ENCODE results near the gene ATRNL1.

Gene ATRNL1

DNA sequence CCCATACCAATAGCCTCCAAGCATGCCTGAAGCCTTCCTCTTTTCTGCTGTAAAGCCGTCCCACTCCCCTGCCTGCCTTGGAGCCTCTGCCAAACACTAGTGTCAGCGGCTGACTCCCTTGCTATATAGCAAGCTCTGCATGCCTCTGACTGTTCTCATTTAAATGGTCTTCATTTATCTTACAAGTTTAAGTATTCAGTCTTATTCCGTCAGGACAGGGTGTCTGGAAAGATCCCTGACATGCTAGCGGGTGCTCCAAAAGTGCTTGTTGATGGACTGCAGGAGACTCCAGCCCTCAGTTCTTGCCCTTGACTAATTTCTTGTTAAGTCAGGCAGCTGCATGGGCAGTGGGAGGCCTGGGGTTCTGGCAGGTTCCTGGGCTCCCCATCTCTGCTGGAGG, 881.2 kb downstream of the ATRNL1 start:
- H3K36me3 ChIP-seq (ENCODE audit: control insufficient read depth in 4 of 4, insufficient read depth in 4 of 4, low read length in 3 of 4), result no peaks in the 10 kb centered on the region
- CTCF ChIA-PET, result no interaction called here
- no peak overlapping the region for H3K27ac ChIP-seq (ENCODE audit: insufficient read depth in 1 of 2, low read depth in 1 of 2, low read length in 2 of 2, poor library complexity in 1 of 2, severe bottlenecking in 2 of 2)
- no peak for DNase-seq
- peaks cover 0 to 3% (median 0%) of the 10 kb centered on the region in 5 experiments for H3K9me3 ChIP-seq (ENCODE audit: control extremely low read depth in 1 of 5, control insufficient read depth in 4 of 5, insufficient read depth in 2 of 5, low read depth in 1 of 5, low read length in 4 of 5)
- no peak overlapping the region for H3K4me3 ChIP-seq (ENCODE audit: control insufficient read depth in 1 of 7, extremely low read depth in 1 of 7, insufficient read depth in 4 of 7, low read depth in 2 of 7, low read length in 6 of 7)
- POLR2A ChIA-PET, result no interaction called here
- WGBS (ENCODE audit: insufficient coverage), result 81% methylated on average over 4 of the region's 4 CpGs
- peaks cover 0 to 5% (median 4%) of the 10 kb centered on the region in 5 experiments for H3K27me3 ChIP-seq (replicated peaks in 2 of 5; ENCODE audit: control insufficient read depth in 4 of 5, insufficient read depth in 5 of 5, low read length in 4 of 5)
- no peaks in the 10 kb centered on the region for H3K4me1 ChIP-seq (ENCODE audit: control extremely low read depth in 1 of 4, control insufficient read depth in 4 of 4, insufficient read depth in 4 of 4, low read length in 3 of 4)

DNA sequence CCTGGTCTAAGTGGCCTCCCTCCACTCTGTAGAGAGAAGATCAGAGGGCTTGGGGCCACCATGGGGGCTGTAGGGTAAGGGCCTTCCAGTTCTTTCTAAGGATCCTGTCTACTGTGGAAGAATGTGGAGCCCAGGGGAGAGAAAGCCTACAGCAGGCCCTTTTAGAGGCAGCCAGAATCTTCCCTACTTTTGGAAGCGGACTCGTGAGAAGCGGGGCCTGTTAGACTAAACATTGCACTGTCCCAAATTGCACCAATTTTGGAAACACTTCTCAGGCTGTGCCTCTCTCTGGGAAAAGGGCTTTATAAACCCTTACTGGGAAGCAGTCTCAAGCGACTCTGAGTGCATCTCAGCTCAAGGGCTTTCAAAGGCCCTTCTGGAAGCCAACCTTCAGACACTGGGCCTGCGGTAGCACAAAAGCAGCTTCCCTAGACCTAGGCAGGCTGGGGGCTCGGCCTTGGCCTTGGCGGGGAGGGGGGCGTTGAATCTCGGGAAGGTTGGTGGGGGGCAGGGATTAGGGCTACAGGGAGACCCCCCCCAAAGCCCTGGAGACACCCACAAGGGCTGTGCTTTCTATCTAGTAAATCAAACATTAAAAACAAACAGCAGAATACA, 881.8 kb downstream of the ATRNL1 start:
- 100% methylated on average over 4 of the region's 9 CpGs for WGBS (ENCODE audit: insufficient coverage)
- H3K9me3 ChIP-seq (ENCODE audit: control extremely low read depth in 1 of 5, control insufficient read depth in 4 of 5, insufficient read depth in 2 of 5, low read depth in 1 of 5, low read length in 4 of 5), result peaks cover 0 to 3% (median 0%) of the 10 kb centered on the region in 5 experiments
- POLR2A ChIA-PET, result no interaction called here
- CTCF ChIA-PET, result no interaction called here
- H3K27ac ChIP-seq (ENCODE audit: insufficient read depth in 1 of 2, low read depth in 1 of 2, low read length in 2 of 2, poor library complexity in 1 of 2, severe bottlenecking in 2 of 2), result no peak overlapping the region
- peaks cover 0 to 5% (median 0%) of the 10 kb centered on the region in 5 experiments for H3K27me3 ChIP-seq (replicated peaks in 2 of 5; ENCODE audit: control insufficient read depth in 4 of 5, insufficient read depth in 5 of 5, low read length in 4 of 5)
- H3K4me1 ChIP-seq (ENCODE audit: control extremely low read depth in 1 of 4, control insufficient read depth in 4 of 4, insufficient read depth in 4 of 4, low read length in 3 of 4), result no peaks in the 10 kb centered on the region
- no peak overlapping the region for H3K4me3 ChIP-seq (ENCODE audit: control insufficient read depth in 1 of 7, extremely low read depth in 1 of 7, insufficient read depth in 4 of 7, low read depth in 2 of 7, low read length in 6 of 7)
- no peak for DNase-seq
- H3K36me3 ChIP-seq (ENCODE audit: control insufficient read depth in 4 of 4, insufficient read depth in 4 of 4, low read length in 3 of 4), result no peaks in the 10 kb centered on the region

DNA sequence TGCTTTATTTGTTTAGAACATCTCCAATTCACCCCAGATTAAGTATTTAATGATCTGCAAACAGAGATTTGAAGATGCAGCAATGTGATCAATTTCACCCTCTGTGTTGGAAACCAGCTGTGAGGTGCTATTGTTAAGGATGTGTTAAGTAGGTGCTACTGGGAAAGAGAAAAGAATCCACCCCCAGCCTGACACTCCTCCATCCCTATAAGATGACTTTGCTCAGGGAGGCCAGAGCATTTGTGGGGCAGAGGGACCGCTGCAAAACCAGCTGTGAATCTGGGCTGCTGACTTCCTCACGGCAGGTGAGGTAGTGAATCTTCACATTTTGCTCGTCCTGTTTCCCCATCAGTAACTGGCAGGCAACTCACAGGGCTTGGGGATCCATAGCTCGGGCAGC, 882.3 kb downstream of the ATRNL1 start:
- Histone ChIP-seq H3K36me3 (ENCODE audit: control insufficient read depth in 4 of 4, insufficient read depth in 4 of 4, low read length in 3 of 4) (no peaks in the 10 kb centered on the region), H3K27ac (ENCODE audit: insufficient read depth in 1 of 2, low read depth in 1 of 2, low read length in 2 of 2, poor library complexity in 1 of 2, severe bottlenecking in 2 of 2) (no peak overlapping the region), H3K27me3 (replicated peaks in 2 of 5; ENCODE audit: control insufficient read depth in 4 of 5, insufficient read depth in 5 of 5, low read length in 4 of 5) (peaks cover 0 to 5% (median 0%) of the 10 kb centered on the region in 5 experiments), H3K4me3 (ENCODE audit: control insufficient read depth in 1 of 7, extremely low read depth in 1 of 7, insufficient read depth in 4 of 7, low read depth in 2 of 7, low read length in 6 of 7) (no peak overlapping the region), H3K4me1 (ENCODE audit: control extremely low read depth in 1 of 4, control insufficient read depth in 4 of 4, insufficient read depth in 4 of 4, low read length in 3 of 4) (no peaks in the 10 kb centered on the region), H3K9me3 (ENCODE audit: control extremely low read depth in 1 of 5, control insufficient read depth in 4 of 5, insufficient read depth in 2 of 5, low read depth in 1 of 5, low read length in 4 of 5) (peaks cover 0 to 3% (median 0%) of the 10 kb centered on the region in 5 experiments)
- ChIA-PET POLR2A (no interaction called here), CTCF (no interaction called here)
- WGBS (ENCODE audit: insufficient coverage), result 47% methylated on average over 3 of the region's 4 CpGs
- no peak for DNase-seq

DNA sequence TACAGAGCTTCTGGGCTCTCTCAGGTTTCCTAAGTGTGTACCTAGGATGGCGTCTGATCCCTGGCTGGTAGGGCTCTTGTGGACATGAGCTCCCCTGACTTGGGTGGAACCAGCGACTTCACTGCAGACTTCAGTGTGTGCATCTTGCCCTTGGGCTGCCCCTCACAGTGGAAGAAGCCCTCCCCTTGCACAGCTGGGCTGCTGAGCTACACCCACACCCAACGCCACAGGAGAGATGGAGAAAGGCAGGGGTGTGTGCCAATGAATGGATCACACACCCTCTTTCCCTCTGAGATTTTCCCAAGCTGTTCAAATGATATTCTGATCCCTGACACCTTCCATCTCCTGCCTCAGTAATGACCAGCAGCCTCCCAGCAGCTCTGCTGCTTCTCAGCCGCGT, 883.2 kb downstream of the ATRNL1 start:
- Histone ChIP-seq H3K9me3 (ENCODE audit: control extremely low read depth in 1 of 5, control insufficient read depth in 4 of 5, insufficient read depth in 2 of 5, low read depth in 1 of 5, low read length in 4 of 5) (peaks cover 0 to 3% (median 0%) of the 10 kb centered on the region in 5 experiments), H3K4me1 (ENCODE audit: control extremely low read depth in 1 of 4, control insufficient read depth in 4 of 4, insufficient read depth in 4 of 4, low read length in 3 of 4) (no peaks in the 10 kb centered on the region), H3K36me3 (ENCODE audit: control insufficient read depth in 4 of 4, insufficient read depth in 4 of 4, low read length in 3 of 4) (no peaks in the 10 kb centered on the region), H3K27ac (ENCODE audit: insufficient read depth in 1 of 2, low read depth in 1 of 2, low read length in 2 of 2, poor library complexity in 1 of 2, severe bottlenecking in 2 of 2) (no peak overlapping the region), H3K27me3 (replicated peaks in 2 of 5; ENCODE audit: control insufficient read depth in 4 of 5, insufficient read depth in 5 of 5, low read length in 4 of 5) (peaks cover 0 to 5% (median 0%) of the 10 kb centered on the region in 5 experiments), H3K4me3 (ENCODE audit: control insufficient read depth in 1 of 7, extremely low read depth in 1 of 7, insufficient read depth in 4 of 7, low read depth in 2 of 7, low read length in 6 of 7) (no peak overlapping the region)
- ChIA-PET CTCF (no interaction called here), POLR2A (no interaction called here)
- WGBS (ENCODE audit: insufficient coverage), result 92% methylated on average over 4 of the region's 5 CpGs
- DNase-seq, result no peak

DNA sequence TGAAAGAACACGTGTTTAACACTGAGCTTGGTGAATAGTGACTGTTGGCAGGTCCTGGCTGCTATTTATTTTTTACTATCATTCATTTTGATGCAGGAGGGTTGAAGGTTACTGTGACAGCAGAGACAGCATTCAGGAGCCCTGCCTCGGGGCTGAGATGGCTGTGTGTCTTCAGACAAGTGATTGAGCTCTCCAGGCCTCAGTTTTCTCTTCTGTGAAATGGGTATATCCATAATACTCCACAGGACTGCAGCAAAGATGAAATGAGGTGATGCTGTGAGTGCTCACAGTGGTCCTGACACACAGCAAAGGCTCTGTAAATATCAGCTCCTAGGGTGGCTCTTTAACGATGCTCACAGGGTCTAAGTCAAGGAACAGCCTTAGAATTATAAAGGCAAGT, 884.7 kb downstream of the ATRNL1 start:
- Histone ChIP-seq H3K36me3 (ENCODE audit: control insufficient read depth in 4 of 4, insufficient read depth in 4 of 4, low read length in 3 of 4) (no peaks in the 10 kb centered on the region), H3K27ac (ENCODE audit: insufficient read depth in 1 of 2, low read depth in 1 of 2, low read length in 2 of 2, poor library complexity in 1 of 2, severe bottlenecking in 2 of 2) (no peak overlapping the region), H3K4me3 (ENCODE audit: control insufficient read depth in 1 of 7, extremely low read depth in 1 of 7, insufficient read depth in 4 of 7, low read depth in 2 of 7, low read length in 6 of 7) (no peak overlapping the region), H3K4me1 (ENCODE audit: control extremely low read depth in 1 of 4, control insufficient read depth in 4 of 4, insufficient read depth in 4 of 4, low read length in 3 of 4) (no peaks in the 10 kb centered on the region), H3K9me3 (ENCODE audit: control extremely low read depth in 1 of 5, control insufficient read depth in 4 of 5, insufficient read depth in 2 of 5, low read depth in 1 of 5, low read length in 4 of 5) (peaks cover 0 to 3% (median 0%) of the 10 kb centered on the region in 5 experiments), H3K27me3 (replicated peaks in 2 of 5; ENCODE audit: control insufficient read depth in 4 of 5, insufficient read depth in 5 of 5, low read length in 4 of 5) (peaks cover 0 to 5% (median 0%) of the 10 kb centered on the region in 5 experiments)
- WGBS (ENCODE audit: insufficient coverage), result 63% methylated on average over 2 of the region's 3 CpGs
- ChIA-PET CTCF (no interaction called here), POLR2A (no interaction called here)
- no peak for DNase-seq

DNA sequence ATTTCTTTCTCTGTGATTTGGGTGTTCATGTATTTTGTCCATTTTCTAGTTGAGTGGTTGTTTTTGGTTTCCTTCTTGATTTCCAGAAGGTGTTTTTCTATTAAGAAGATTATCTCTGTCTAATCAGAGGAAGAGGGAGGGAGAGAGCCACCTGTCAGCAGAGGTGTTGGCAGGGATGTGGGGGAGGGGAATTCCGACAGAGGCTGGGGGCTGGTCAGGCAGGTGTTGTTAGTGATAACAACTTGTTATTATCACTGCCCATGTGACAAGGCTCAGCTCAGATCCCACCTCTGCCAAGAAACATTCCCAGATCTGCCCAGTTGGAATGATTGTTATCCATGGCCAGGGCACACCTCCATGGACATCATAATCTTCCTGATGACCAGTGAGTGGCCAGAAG, 886.4 kb downstream of the ATRNL1 start:
- H3K27ac ChIP-seq (ENCODE audit: insufficient read depth in 1 of 2, low read depth in 1 of 2, low read length in 2 of 2, poor library complexity in 1 of 2, severe bottlenecking in 2 of 2), result no peak overlapping the region
- ChIA-PET CTCF (no interaction called here), POLR2A (no interaction called here)
- no peaks in the 10 kb centered on the region for H3K36me3 ChIP-seq (ENCODE audit: control insufficient read depth in 4 of 4, insufficient read depth in 4 of 4, low read length in 3 of 4)
- DNase-seq, result no peak
- 40% methylated on average over 1 of the region's 1 CpG for WGBS (ENCODE audit: insufficient coverage)
- H3K27me3 ChIP-seq (replicated peaks in 2 of 5; ENCODE audit: control insufficient read depth in 4 of 5, insufficient read depth in 5 of 5, low read length in 4 of 5), result peaks cover 0 to 5% (median 0%) of the 10 kb centered on the region in 5 experiments
- H3K4me3 ChIP-seq (ENCODE audit: control insufficient read depth in 1 of 7, extremely low read depth in 1 of 7, insufficient read depth in 4 of 7, low read depth in 2 of 7, low read length in 6 of 7), result no peak overlapping the region
- H3K4me1 ChIP-seq (ENCODE audit: control extremely low read depth in 1 of 4, control insufficient read depth in 4 of 4, insufficient read depth in 4 of 4, low read length in 3 of 4), result no peaks in the 10 kb centered on the region
- no peaks in the 10 kb centered on the region for H3K9me3 ChIP-seq (ENCODE audit: control extremely low read depth in 1 of 5, control insufficient read depth in 4 of 5, insufficient read depth in 2 of 5, low read depth in 1 of 5, low read length in 4 of 5)

DNA sequence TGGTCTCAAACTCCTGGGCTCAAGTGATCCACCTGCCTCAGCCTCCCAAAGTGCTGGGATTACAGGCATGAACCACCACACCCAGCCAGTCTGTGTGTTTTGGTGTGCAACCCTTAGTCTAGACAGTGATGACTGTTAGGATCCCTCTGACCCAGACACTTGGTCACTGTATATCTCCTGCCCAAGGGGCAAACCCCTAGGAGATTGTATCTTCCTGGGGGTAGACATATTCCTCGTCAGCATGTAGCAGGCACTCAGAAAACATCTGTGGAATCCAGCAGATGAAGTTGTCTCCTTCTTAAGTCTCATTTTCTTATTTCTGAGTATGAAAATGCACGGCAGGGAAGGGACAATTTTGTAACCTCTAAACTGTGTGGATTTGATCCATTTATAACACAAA, 887.3 kb downstream of the ATRNL1 start:
- no peak for DNase-seq
- Histone ChIP-seq H3K27ac (ENCODE audit: insufficient read depth in 1 of 2, low read depth in 1 of 2, low read length in 2 of 2, poor library complexity in 1 of 2, severe bottlenecking in 2 of 2) (no peak overlapping the region), H3K27me3 (replicated peaks in 2 of 5; ENCODE audit: control insufficient read depth in 4 of 5, insufficient read depth in 5 of 5, low read length in 4 of 5) (peaks cover 0 to 3% (median 0%) of the 10 kb centered on the region in 5 experiments), H3K9me3 (ENCODE audit: control extremely low read depth in 1 of 5, control insufficient read depth in 4 of 5, insufficient read depth in 2 of 5, low read depth in 1 of 5, low read length in 4 of 5) (no peaks in the 10 kb centered on the region), H3K4me3 (ENCODE audit: control insufficient read depth in 1 of 7, extremely low read depth in 1 of 7, insufficient read depth in 4 of 7, low read depth in 2 of 7, low read length in 6 of 7) (no peak overlapping the region), H3K4me1 (ENCODE audit: control extremely low read depth in 1 of 4, control insufficient read depth in 4 of 4, insufficient read depth in 4 of 4, low read length in 3 of 4) (no peaks in the 10 kb centered on the region), H3K36me3 (ENCODE audit: control insufficient read depth in 4 of 4, insufficient read depth in 4 of 4, low read length in 3 of 4) (no peaks in the 10 kb centered on the region)
- POLR2A ChIA-PET, result no interaction called here
- CTCF ChIA-PET, result no interaction called here
- 100% methylated on average over 2 of the region's 2 CpGs for WGBS (ENCODE audit: insufficient coverage)

Measured in common myeloid progenitor, CD34-positive (primary cell).